Activated T-helper 17 cell treated with anti-CD3 and anti-CD28 coated beads, Interleukin-2, amount 50 U/mL, for 72 hours (primary cell): Measurements from ENCODE around the gene PLEKHM3. TPM values are rescaled to one million over a fixed set of nuclear protein-coding genes. Genes with fewer than 3 reads are reported as not detected.

Experiments
- ATAC-seq: fragments of 150-1000 bp; cut with Tn5 transposase; replicated peaks from 2 replicates; pipeline ENCODE4 v1.10.0; 2021; ENCODE audit warnings: mild to moderate bottlenecking, moderate library complexity
- H3K27ac Mint-ChIP-seq: one replicate; pipeline ENCODE4 v1.8.0; 2022; ENCODE audit warnings: mixed read lengths
- H3K27me3 Mint-ChIP-seq: one replicate; pipeline ENCODE4 v1.8.0; 2022; ENCODE audit warnings: mixed read lengths
- H3K36me3 Mint-ChIP-seq: one replicate; pipeline ENCODE4 v1.8.0; 2022; ENCODE audit warnings: low read depth, mild to moderate bottlenecking, mixed read lengths
- H3K4me1 Mint-ChIP-seq: one replicate; pipeline ENCODE4 v1.8.0; 2022; ENCODE audit warnings: mixed read lengths
- H3K4me3 Mint-ChIP-seq: one replicate; pipeline ENCODE4 v1.8.0; 2022; ENCODE audit warnings: mild to moderate bottlenecking, mixed read lengths
- H3K9me3 Mint-ChIP-seq: one replicate; pipeline ENCODE4 v1.8.0; 2022; ENCODE audit warnings: mixed read lengths
- total RNA-seq, 2 donors: library from RNA; stranded (reverse); gene quantifications; one replicate each; pipeline ENCODE4 v1.2.3, GENCODE V29; 2022

PLEKHM3 gene
- total RNA-seq, 2 donors from 2014 or later, result 3.2 to 5.3 TPM

GRCh38 chr2:207849443-207849842 is 175.9 kb downstream of the PLEKHM3 start:
- Mint-ChIP-seq H3K36me3 (no peaks in the 10 kb centered on the region), H3K27me3 (no peaks in the 10 kb centered on the region), H3K4me1 (no peaks in the 10 kb centered on the region), H3K9me3 (no peaks in the 10 kb centered on the region), H3K27ac (no peak overlapping the region), H3K4me3 (no peak overlapping the region)
- ATAC-seq, result no peak

- Mint-ChIP-seq H3K9me3 (no peaks in the 10 kb centered on the region), H3K27ac (no peak overlapping the region), H3K27me3 (no peaks in the 10 kb centered on the region), H3K4me1 (no peaks in the 10 kb centered on the region), H3K36me3 (no peaks in the 10 kb centered on the region), H3K4me3 (no peak overlapping the region)
- ATAC-seq, result no peak
Observed at GRCh38 chr2:207848545-207848928, 176.8 kb downstream of the PLEKHM3 start.

GRCh38 chr2:207847807-207848544 is 177.4 kb downstream of the PLEKHM3 start:
- Mint-ChIP-seq H3K27me3 (no peaks in the 10 kb centered on the region), H3K4me1 (no peaks in the 10 kb centered on the region), H3K27ac (no peak overlapping the region), H3K4me3 (no peak overlapping the region), H3K9me3 (no peaks in the 10 kb centered on the region), H3K36me3 (no peaks in the 10 kb centered on the region)
- no peak for ATAC-seq

- no peak overlapping the region for H3K27ac Mint-ChIP-seq
- H3K4me3 Mint-ChIP-seq, result no peak overlapping the region
- no peaks in the 10 kb centered on the region for H3K4me1 Mint-ChIP-seq
- no peak for ATAC-seq
- no peaks in the 10 kb centered on the region for H3K9me3 Mint-ChIP-seq
- H3K27me3 Mint-ChIP-seq, result no peaks in the 10 kb centered on the region
- H3K36me3 Mint-ChIP-seq, result no peaks in the 10 kb centered on the region
Observed at GRCh38 chr2:207847098-207847806, 178.1 kb downstream of the PLEKHM3 start.

- Mint-ChIP-seq H3K27ac (no peak overlapping the region), H3K36me3 (no peaks in the 10 kb centered on the region), H3K4me3 (no peak overlapping the region), H3K27me3 (no peaks in the 10 kb centered on the region), H3K9me3 (no peaks in the 10 kb centered on the region), H3K4me1 (no peaks in the 10 kb centered on the region)
- ATAC-seq, result no peak
Observed at GRCh38 chr2:207845202-207845864, 180.0 kb downstream of the PLEKHM3 start.

GRCh38 chr2:207844648-207845047 is 180.7 kb downstream of the PLEKHM3 start:
- H3K27ac Mint-ChIP-seq, result no peak overlapping the region
- H3K27me3 Mint-ChIP-seq, result no peaks in the 10 kb centered on the region
- no peaks in the 10 kb centered on the region for H3K4me1 Mint-ChIP-seq
- H3K4me3 Mint-ChIP-seq, result no peak overlapping the region
- no peaks in the 10 kb centered on the region for H3K36me3 Mint-ChIP-seq
- no peak for ATAC-seq
- no peaks in the 10 kb centered on the region for H3K9me3 Mint-ChIP-seq

- Mint-ChIP-seq H3K27me3 (no peaks in the 10 kb centered on the region), H3K9me3 (no peaks in the 10 kb centered on the region), H3K27ac (no peak overlapping the region), H3K4me1 (no peaks in the 10 kb centered on the region), H3K4me3 (no peak overlapping the region), H3K36me3 (no peaks in the 10 kb centered on the region)
- ATAC-seq, result no peak
Observed at GRCh38 chr2:207840101-207840500, 185.2 kb downstream of the PLEKHM3 start.

GRCh38 chr2:207839575-207839974 is 185.8 kb downstream of the PLEKHM3 start:
- no peaks in the 10 kb centered on the region for H3K36me3 Mint-ChIP-seq
- no peak for ATAC-seq
- H3K27me3 Mint-ChIP-seq, result no peaks in the 10 kb centered on the region
- no peak overlapping the region for H3K4me3 Mint-ChIP-seq
- no peaks in the 10 kb centered on the region for H3K9me3 Mint-ChIP-seq
- no peak overlapping the region for H3K27ac Mint-ChIP-seq
- H3K4me1 Mint-ChIP-seq, result no peaks in the 10 kb centered on the region

GRCh38 chr2:207839028-207839427 is 186.3 kb downstream of the PLEKHM3 start:
- no peak overlapping the region for H3K27ac Mint-ChIP-seq
- H3K36me3 Mint-ChIP-seq, result no peaks in the 10 kb centered on the region
- no peaks in the 10 kb centered on the region for H3K9me3 Mint-ChIP-seq

GRCh38 chr2:207836521-207837133 is 188.7 kb downstream of the PLEKHM3 start:
- no peak for ATAC-seq
- H3K27ac Mint-ChIP-seq, result no peak overlapping the region
- H3K4me1 Mint-ChIP-seq, result peaks cover 5% of the 10 kb centered on the region
- no peaks in the 10 kb centered on the region for H3K9me3 Mint-ChIP-seq
- no peaks in the 10 kb centered on the region for H3K27me3 Mint-ChIP-seq
- H3K36me3 Mint-ChIP-seq, result no peaks in the 10 kb centered on the region
- H3K4me3 Mint-ChIP-seq, result no peak overlapping the region

More at GRCh38 chr2:207839028-207839427, 186.3 kb downstream of the PLEKHM3 start:
- no peak for ATAC-seq
- Mint-ChIP-seq H3K4me1 (no peaks in the 10 kb centered on the region), H3K27me3 (no peaks in the 10 kb centered on the region), H3K4me3 (no peak overlapping the region)

GRCh38 chr2:207835805-207836204 is 189.5 kb downstream of the PLEKHM3 start:
- H3K27ac Mint-ChIP-seq, result no peak overlapping the region
- H3K4me3 Mint-ChIP-seq, result no peak overlapping the region
- H3K9me3 Mint-ChIP-seq, result no peaks in the 10 kb centered on the region
- no peak for ATAC-seq
- peaks cover 5% of the 10 kb centered on the region for H3K4me1 Mint-ChIP-seq
- no peaks in the 10 kb centered on the region for H3K27me3 Mint-ChIP-seq
- no peaks in the 10 kb centered on the region for H3K36me3 Mint-ChIP-seq

- Mint-ChIP-seq H3K27ac (no peak overlapping the region), H3K4me3 (no peak overlapping the region)
Observed at GRCh38 chr2:207833251-207833751, 192.0 kb downstream of the PLEKHM3 start.

GRCh38 chr2:207831584-207832248 is 193.6 kb downstream of the PLEKHM3 start:
- Mint-ChIP-seq H3K36me3 (peaks cover 17% of the 10 kb centered on the region), H3K27ac (no peak overlapping the region), H3K4me1 (peaks cover 5% of the 10 kb centered on the region), H3K27me3 (no peaks in the 10 kb centered on the region), H3K4me3 (no peak overlapping the region), H3K9me3 (no peaks in the 10 kb centered on the region)
- no peak for ATAC-seq

More at GRCh38 chr2:207833251-207833751, 192.0 kb downstream of the PLEKHM3 start:
- H3K27me3 Mint-ChIP-seq, result no peaks in the 10 kb centered on the region
- peak; percentile 91 for ATAC-seq
- peaks cover 5% of the 10 kb centered on the region for H3K4me1 Mint-ChIP-seq
- no peaks in the 10 kb centered on the region for H3K9me3 Mint-ChIP-seq
- H3K36me3 Mint-ChIP-seq, result peaks cover 4% of the 10 kb centered on the region
